CD4-positive, alpha-beta T cell (primary cell): ENCODE measurements around the gene XYLT1. TPM values are rescaled to one million over a fixed set of nuclear protein-coding genes. Genes with fewer than 3 reads are reported as not detected.

Experiments
- ATAC-seq: fragments of 200-7000 bp; cut with Tn5 transposase; one replicate; pipeline ENCODE4 v1.10.0; 2022; ENCODE audit warnings: mild to moderate bottlenecking; ENCODE audit not compliant: poor library complexity
- CTCF ChIA-PET: fragments of 350-600 bp; sonication (Branson Sonifier 250); formaldehyde crosslinking; loops from one replicate; lab custom pipeline; 2021; ENCODE audit warnings: antibody characterized with exemption, inconsistent platforms; lab: Charles Lee
- POLR2A ChIA-PET: fragments of 350-600 bp; sonication (Branson Sonifier 250); formaldehyde crosslinking; loops from one replicate; lab custom pipeline; 2021; ENCODE audit warnings: antibody characterized with exemption, inconsistent platforms; lab: Charles Lee
- DNase-seq, 14 experiments: peaks; one replicate each; pipeline ENCODE4 v3.0.0-alpha.2; 2013 to 2020; ENCODE audit warnings: mixed read lengths in 2 of 14
- H3K27ac ChIP-seq, 2 donors: one replicate each; pipeline versions ENCODE4 v1.5.1 to v1.7.0; 2013; ENCODE audit warnings: low read length in 2 of 2, low read depth in 1 of 2, mild to moderate bottlenecking in 1 of 2
- H3K27me3 ChIP-seq, 2 experiments: 1 replicate in 1 of 2; 2 replicates in 1 of 2; pipeline versions ENCODE4 v1.6.1 to v1.7.0; 2013; ENCODE audit warnings: low read length in 2 of 2, control low read depth in 1 of 2, mild to moderate bottlenecking in 1 of 2, moderate library complexity in 1 of 2; ENCODE audit not compliant: insufficient read depth in 2 of 2, control insufficient read depth in 1 of 2
- H3K36me3 ChIP-seq: one replicate; pipeline ENCODE4 v1.6.1; 2013; ENCODE audit warnings: low read length, control low read depth; ENCODE audit not compliant: insufficient read depth
- H3K4me1 ChIP-seq: one replicate; pipeline ENCODE4 v1.6.1; 2013; ENCODE audit warnings: low read length, control low read depth; ENCODE audit not compliant: insufficient read depth
- H3K4me3 ChIP-seq: one replicate; pipeline ENCODE4 v1.5.1; 2013; ENCODE audit warnings: mild to moderate bottlenecking, low read length, moderate library complexity
- H3K9me3 ChIP-seq, 2 experiments: 1 replicate in 1 of 2; 2 replicates in 1 of 2; pipeline versions ENCODE4 v1.6.1 to v1.7.0; 2013; ENCODE audit warnings: low read length in 2 of 2, mild to moderate bottlenecking in 2 of 2, control low read depth in 1 of 2, moderate library complexity in 1 of 2; ENCODE audit not compliant: control insufficient read depth in 1 of 2, insufficient read depth in 1 of 2
- H3K27ac Mint-ChIP-seq: one replicate; pipeline ENCODE4 v1.8.0; 2020; ENCODE audit warnings: mixed read lengths
- H3K27me3 Mint-ChIP-seq: one replicate; pipeline ENCODE4 v1.8.0; 2021; ENCODE audit warnings: mixed read lengths
- H3K36me3 Mint-ChIP-seq: one replicate; pipeline ENCODE4 v1.8.0; 2021; ENCODE audit warnings: low read depth, mixed read lengths
- H3K4me1 Mint-ChIP-seq: one replicate; pipeline ENCODE4 v1.8.0; 2021; ENCODE audit warnings: low read depth, mixed read lengths
- H3K4me3 Mint-ChIP-seq: one replicate; pipeline ENCODE4 v1.8.0; 2020; ENCODE audit warnings: mild to moderate bottlenecking, mixed read lengths
- H3K9me3 Mint-ChIP-seq: one replicate; pipeline ENCODE4 v1.8.0; 2020; ENCODE audit warnings: mixed read lengths
- CTCF ChIP-seq: fragments of 200-600 bp; IDR thresholded peaks from one replicate; pipeline ENCODE4 v1.8.0; 2022; ENCODE audit warnings: antibody characterized with exemption, mild to moderate bottlenecking
- intact Hi-C, 2 experiments: fragments of 100-400 bp; cut with DNase I in 1 of 2; cut with micrococcal nuclease in 1 of 2; formaldehyde crosslinking; loops; one replicate each; pipeline versions ENCODE4 v1.15.1 to v1.9.0; 2023 to 2025; cut with DNase I, micrococcal nuclease
- total RNA-seq, 174 experiments: library from RNA in 2 of 174; stranded (reverse) in 2 of 174; gene quantifications; one replicate each; pipeline ENCODE4 v1.2.3 and lab custom pipeline; 2021 to 2026

XYLT1 gene
- total RNA-seq, 2 experiments from 2014 or later, result 26.0 to 27.1 TPM

DNA sequence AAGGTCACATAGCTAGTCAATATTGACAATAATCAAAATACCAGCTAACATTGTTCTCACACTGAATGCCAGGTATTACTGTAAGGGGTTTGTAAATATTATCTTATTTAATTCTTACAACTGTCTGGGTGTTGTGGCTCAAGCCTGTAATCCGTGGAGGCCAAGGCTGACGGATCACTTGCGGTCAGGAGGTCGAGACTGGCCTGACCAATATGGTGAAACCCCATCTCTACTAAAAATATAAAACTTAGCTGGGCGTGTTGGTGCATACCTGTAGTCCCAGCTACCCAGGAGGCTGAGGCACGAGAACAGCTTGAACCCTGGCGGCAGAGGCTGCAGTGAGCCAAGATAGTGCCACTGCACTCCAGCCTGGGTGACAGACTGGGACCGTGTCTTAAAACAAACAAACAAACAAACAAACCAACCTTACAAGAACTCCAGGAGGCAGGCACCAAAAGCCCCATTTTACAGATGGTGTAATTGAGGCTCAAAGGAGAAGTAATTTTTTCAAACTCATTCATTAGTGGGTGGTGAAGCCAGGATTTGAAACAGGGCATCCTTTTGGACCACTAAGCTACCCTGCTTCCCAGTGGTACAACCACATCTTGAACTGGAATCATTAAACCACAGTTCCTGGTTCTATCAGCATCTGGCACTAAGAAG, 104.3 kb downstream of the XYLT1 start:
- peaks cover 99% of the 10 kb centered on the region for H3K4me1 Mint-ChIP-seq
- H3K4me1 ChIP-seq, result peaks cover 91% of the 10 kb centered on the region
- H3K36me3 Mint-ChIP-seq, result peaks cover 4% of the 10 kb centered on the region
- H3K4me3 Mint-ChIP-seq, result peak overlapping the region; percentile 60
- intact Hi-C loops, result no loop called here
- no peaks in the 10 kb centered on the region for H3K36me3 ChIP-seq
- no peaks in the 10 kb centered on the region for H3K27me3 Mint-ChIP-seq
- no peaks in the 10 kb centered on the region for H3K27me3 ChIP-seq
- CTCF ChIA-PET, result interaction anchor here (0.7 kb wide), 1 partner anchor 1435 kb away, joined by 3 read pairs; the partner anchor contains the start of gene ARL6IP1
- ATAC-seq (no peak), DNase-seq (no peak)
- peak overlapping the region; percentile 20 to 50 for H3K27ac ChIP-seq
- no peak overlapping the region for H3K4me3 ChIP-seq
- H3K9me3 Mint-ChIP-seq, result no peaks in the 10 kb centered on the region
- peak overlapping the region; percentile 93 for H3K27ac Mint-ChIP-seq
- POLR2A ChIA-PET, result interaction anchor here (0.9 to 3.9 kb wide), 4 partner anchors 7 to 64 kb away, joined by 4 to 38 read pairs (median 4); no protein-coding TSS in a partner anchor
- no peak for TF ChIP-seq CTCF
- no peaks in the 10 kb centered on the region for H3K9me3 ChIP-seq

- no peaks in the 10 kb centered on the region for H3K9me3 Mint-ChIP-seq
- intact Hi-C loops, result no loop called here
- no peak for DNase-seq
- no peaks in the 10 kb centered on the region for H3K27me3 ChIP-seq
- H3K36me3 ChIP-seq, result no peaks in the 10 kb centered on the region
- H3K9me3 ChIP-seq, result no peaks in the 10 kb centered on the region
- H3K4me1 Mint-ChIP-seq, result peaks cover 99% of the 10 kb centered on the region
- H3K4me1 ChIP-seq, result peaks cover 91% of the 10 kb centered on the region
- H3K27me3 Mint-ChIP-seq, result no peaks in the 10 kb centered on the region
- ChIA-PET CTCF (interaction anchor here (0.7 kb wide), 1 partner anchor 1436 kb away, joined by 3 read pairs; the partner anchor contains the start of gene ARL6IP1), POLR2A (interaction anchor here (1.0 to 1.3 kb wide), 2 partner anchors 15 to 31 kb away, joined by 3 to 4 read pairs; no protein-coding TSS in a partner anchor)
- peak overlapping the region; percentile 23 for H3K4me3 Mint-ChIP-seq
- no peak for ATAC-seq
- peak overlapping the region; percentile 93 for H3K27ac Mint-ChIP-seq
- no peak overlapping the region for H3K4me3 ChIP-seq
- no peak for TF ChIP-seq CTCF
- H3K27ac ChIP-seq, result peak overlapping the region; percentile 42 to 68
- peaks cover 4% of the 10 kb centered on the region for H3K36me3 Mint-ChIP-seq
These were observed 105.0 kb downstream of the XYLT1 start for GRCh38 chr16:17365591-17366298.

DNA sequence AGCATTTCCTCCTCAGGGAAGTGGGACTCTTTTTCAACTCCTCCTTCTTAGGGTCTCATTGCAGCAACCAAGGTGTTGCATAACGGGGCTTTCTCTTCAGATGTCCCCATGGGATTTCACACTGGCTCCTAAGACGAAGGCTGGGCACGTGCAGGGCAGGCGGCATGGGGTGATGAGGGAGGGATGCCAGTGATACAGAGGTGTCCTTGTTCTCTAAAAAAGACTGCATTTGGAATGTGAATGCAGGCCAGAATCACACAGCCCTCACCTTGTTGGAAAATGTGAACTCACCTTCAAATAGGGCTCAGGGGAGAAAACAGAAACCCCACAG, 105.6 kb downstream of the XYLT1 start:
- ChIA-PET POLR2A (interaction anchor here (1.0 to 1.7 kb wide), 2 partner anchors 16 to 84 kb away, joined by 3 to 6 read pairs; no protein-coding TSS in a partner anchor), CTCF (no interaction called here)
- peaks cover 91% of the 10 kb centered on the region for H3K4me1 ChIP-seq
- peaks cover 4% of the 10 kb centered on the region for H3K36me3 Mint-ChIP-seq
- intact Hi-C loops, result no loop called here
- H3K27me3 ChIP-seq, result no peaks in the 10 kb centered on the region
- no peaks in the 10 kb centered on the region for H3K9me3 Mint-ChIP-seq
- H3K9me3 ChIP-seq, result no peaks in the 10 kb centered on the region
- no peak for TF ChIP-seq CTCF
- H3K27me3 Mint-ChIP-seq, result no peaks in the 10 kb centered on the region
- peak overlapping the region; percentile 40 for H3K4me3 Mint-ChIP-seq
- no peak for ATAC-seq
- H3K27ac Mint-ChIP-seq, result peak overlapping the region; percentile 93
- no peak overlapping the region for H3K4me3 ChIP-seq
- DNase-seq, result no peak
- H3K36me3 ChIP-seq, result no peaks in the 10 kb centered on the region
- H3K4me1 Mint-ChIP-seq, result peaks cover 99% of the 10 kb centered on the region
- H3K27ac ChIP-seq, result peak overlapping the region; percentile 42 to 68
